CD14-positive monocyte (primary cell): Measurements from ENCODE around the gene NCCRP1. TPM values are rescaled to one million over a fixed set of nuclear protein-coding genes. Genes with fewer than 3 reads are reported as not detected.

Source experiments
- DNase-seq, 3 donors: peaks; one replicate each; pipeline ENCODE4 v3.0.0-alpha.2; 2011 to 2022
- H2AFZ ChIP-seq: 2 replicates; pipeline ENCODE4 v1.6.0; 2012; ENCODE audit warnings: mild to moderate bottlenecking, low read depth, low read length, inconsistent platforms; ENCODE audit not compliant: insufficient read depth, poor library complexity, severe bottlenecking
- H3K27ac ChIP-seq, 2 donors: 1 replicate in 1 of 2; 2 replicates in 1 of 2; pipeline ENCODE4 v1.5.1; 2012 to 2013; ENCODE audit warnings: low read length in 2 of 2, control low read depth in 1 of 2, inconsistent platforms in 1 of 2, low read depth in 1 of 2, mild to moderate bottlenecking in 1 of 2
- H3K27me3 ChIP-seq, 2 donors: one replicate each; pipeline versions ENCODE4 v1.6.0 to v1.6.1; 2011 to 2013; ENCODE audit warnings: low read length in 2 of 2; ENCODE audit not compliant: control insufficient read depth in 2 of 2, insufficient read depth in 2 of 2
- H3K36me3 ChIP-seq, 2 donors: replicated peaks in 1 of 2; 1 replicate in 1 of 2; 2 replicates in 1 of 2; pipeline versions ENCODE4 v1.5.1 to v1.6.1; 2012 to 2013; ENCODE audit warnings: low read length in 2 of 2, control low read depth in 1 of 2, inconsistent platforms in 1 of 2, mild to moderate bottlenecking in 1 of 2; ENCODE audit not compliant: insufficient read depth in 2 of 2, control insufficient read depth in 1 of 2
- H3K4me1 ChIP-seq, 2 donors: 1 replicate in 1 of 2; 2 replicates in 1 of 2; pipeline versions ENCODE4 v1.5.1 to v1.6.1; 2012 to 2013; ENCODE audit warnings: low read length in 2 of 2, control low read depth in 1 of 2, inconsistent platforms in 1 of 2, mild to moderate bottlenecking in 1 of 2, moderate library complexity in 1 of 2; ENCODE audit not compliant: insufficient read depth in 2 of 2, control insufficient read depth in 1 of 2
- H3K4me2 ChIP-seq: replicated peaks from 2 replicates; pipeline ENCODE3; 2012; ENCODE audit warnings: low read length, moderate library complexity, mild to moderate bottlenecking; ENCODE audit not compliant: poor library complexity, severe bottlenecking; ENCODE audit errors: extremely low read depth
- H3K4me3 ChIP-seq, 3 experiments: fragments of 200-600 bp in 1 of 3; sonication (generic) in 1 of 3; replicated peaks in 1 of 3; 1 replicate in 2 of 3; 2 replicates in 1 of 3; pipeline ENCODE4 v1.5.1; 2011 to 2013; ENCODE audit warnings: low read length in 3 of 3, mild to moderate bottlenecking in 3 of 3, control low read depth in 2 of 3, low read depth in 2 of 3, inconsistent platforms in 1 of 3, moderate library complexity in 1 of 3
- H3K79me2 ChIP-seq: 2 replicates; pipeline ENCODE4 v1.6.0; 2012; ENCODE audit warnings: mild to moderate bottlenecking, control low read depth, inconsistent platforms, low read length, moderate library complexity; ENCODE audit not compliant: insufficient read depth
- H3K9ac ChIP-seq: 2 replicates; pipeline ENCODE4 v1.6.0; 2017; ENCODE audit warnings: low read length, mild to moderate bottlenecking; ENCODE audit not compliant: insufficient read depth, poor library complexity, severe bottlenecking
- H3K9me3 ChIP-seq, 2 donors: replicated peaks in 1 of 2; 1 replicate in 1 of 2; 2 replicates in 1 of 2; pipeline versions ENCODE4 v1.5.1 to v1.6.1; 2012 to 2013; ENCODE audit warnings: low read length in 2 of 2, control low read depth in 1 of 2; ENCODE audit not compliant: control insufficient read depth in 1 of 2, insufficient read depth in 1 of 2
- H4K20me1 ChIP-seq: 2 replicates; pipeline ENCODE4 v1.6.0; 2012; ENCODE audit warnings: mild to moderate bottlenecking, low read length, control low read depth, moderate library complexity; ENCODE audit not compliant: insufficient read depth
- H3K27ac Mint-ChIP-seq, 7 donors: one replicate each; pipeline ENCODE4 v1.8.0; 2020; ENCODE audit warnings: mild to moderate bottlenecking in 7 of 7, mixed read lengths in 7 of 7, moderate library complexity in 6 of 7, inconsistent platforms in 2 of 7
- H3K27me3 Mint-ChIP-seq, 3 donors: one replicate each; pipeline ENCODE4 v1.8.0; 2021 to 2022; ENCODE audit warnings: low read depth in 3 of 3, mild to moderate bottlenecking in 3 of 3, mixed read lengths in 3 of 3, moderate library complexity in 3 of 3, inconsistent platforms in 1 of 3
- H3K36me3 Mint-ChIP-seq, 2 donors: one replicate each; pipeline ENCODE4 v1.8.0; 2020; ENCODE audit warnings: mixed read lengths in 2 of 2, inconsistent platforms in 1 of 2, mild to moderate bottlenecking in 1 of 2
- H3K4me1 Mint-ChIP-seq: one replicate; pipeline ENCODE4 v1.8.0; 2020; ENCODE audit warnings: mild to moderate bottlenecking, mixed read lengths
- H3K4me3 Mint-ChIP-seq, 2 donors: one replicate each; pipeline ENCODE4 v1.8.0; 2020; ENCODE audit warnings: mild to moderate bottlenecking in 2 of 2, mixed read lengths in 2 of 2, moderate library complexity in 1 of 2
- H3K9me3 Mint-ChIP-seq, 7 donors: one replicate each; pipeline ENCODE4 v1.8.0; 2020 to 2022; ENCODE audit warnings: mixed read lengths in 7 of 7, mild to moderate bottlenecking in 6 of 7, moderate library complexity in 6 of 7, inconsistent platforms in 2 of 7
- WGBS: methylation state at CpG from one replicate; pipeline ENCODE4 v1.1.5; 2013; ENCODE audit warnings: missing lambda C conversion rate; ENCODE audit not compliant: insufficient coverage; 5-methylcytosine and 5-hydroxymethylcytosine counted together
- intact Hi-C, 2 donors: fragments of 100-400 bp; cut with micrococcal nuclease; formaldehyde crosslinking; loops; one replicate each; pipeline versions ENCODE4 v1.15.0 to v1.15.1; 2023
- polyA plus RNA-seq, 3 donors: library from polyadenylated mRNA; depleted of rRNA in 1 of 3; unstranded in 2 of 3; stranded (reverse) in 1 of 3; fragments of 300-500 nt in 2 of 3; fragments of >200 nt in 1 of 3; fragmentation: Illumina TruSeq in 2 of 3; gene quantifications; 1 replicate in 2 of 3; 2 replicates in 1 of 3; pipeline ENCODE4 v1.2.3, GENCODE V29; 2012 to 2021
- TF ChIP-seq, protein P1 (sequence below): fragments of 200-600 bp; IDR thresholded peaks from one replicate; pipeline ENCODE4 v1.8.0; 2022; ENCODE audit warnings: antibody characterized with exemption, mild to moderate bottlenecking

Gene NCCRP1
- polyA plus RNA-seq, 3 donors: not detected

DNA sequence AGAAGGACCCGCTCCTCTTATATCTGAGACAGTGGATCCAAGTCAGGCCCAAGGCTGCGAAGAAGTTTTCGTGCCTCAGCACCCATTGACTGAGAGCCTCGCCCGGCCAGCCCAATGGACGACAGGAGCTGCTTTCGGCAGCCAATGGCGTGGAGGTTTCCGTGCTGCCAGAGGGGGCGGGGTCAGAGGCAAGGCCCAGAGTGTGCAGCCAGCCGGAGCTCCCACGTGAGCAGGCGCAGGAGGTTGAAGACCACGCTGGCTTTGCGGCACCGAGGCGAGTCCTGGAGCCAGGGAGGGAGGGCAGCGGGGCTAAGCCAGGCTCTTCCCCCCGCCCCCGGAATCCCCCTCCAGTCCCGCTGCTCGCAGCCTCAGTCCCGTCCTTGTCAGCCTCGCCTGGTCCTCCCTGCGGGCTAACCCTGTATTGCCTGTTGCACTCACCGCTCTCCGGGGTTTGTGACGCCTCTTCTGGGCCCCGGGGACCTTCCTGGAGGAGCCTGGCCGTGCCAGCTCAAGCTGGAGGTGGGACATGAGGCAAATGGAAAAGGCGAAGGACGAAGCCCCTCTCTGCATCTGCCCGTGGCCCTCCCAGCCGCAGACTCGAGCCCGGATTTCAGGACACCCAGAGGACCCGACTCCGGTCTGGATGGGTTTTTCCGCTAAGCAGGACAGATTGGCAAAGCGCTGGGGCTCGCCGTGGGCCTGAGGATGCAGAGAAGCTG is 50.3 kb downstream of the NCCRP1 start:
- peak overlapping the region; percentile 21 for H2AFZ ChIP-seq

More for the DNA sequence above, 50.3 kb downstream of the NCCRP1 start:
- Histone ChIP-seq H3K4me2 (no peak overlapping the region), H3K4me3 (no peak overlapping the region), H4K20me1 (no peaks in the 10 kb centered on the region), H3K9ac (no peak overlapping the region), H3K9me3 (no peaks in the 10 kb centered on the region), H3K27ac (no peak overlapping the region), H3K4me1 (peaks cover 0 to 7% of the 10 kb centered on the region in 2 donors), H3K36me3 (no peaks in the 10 kb centered on the region), H3K27me3 (peaks cover 2 to 24% of the 10 kb centered on the region in 2 donors), H3K79me2 (no peaks in the 10 kb centered on the region)
- H3K36me3 Mint-ChIP-seq: no peaks in the 10 kb centered on the region
- H3K4me1 Mint-ChIP-seq: peaks cover 4% of the 10 kb centered on the region
- peak in 2 of 3 donors; percentile 1 to 12 for DNase-seq
- peaks cover 17 to 29% (median 26%) of the 10 kb centered on the region in 3 donors for H3K27me3 Mint-ChIP-seq
- intact Hi-C loops: no loop called here
- WGBS: 53% methylated on average over 40 of the region's 42 CpGs
- peaks cover 0 to 5% (median 2%) of the 10 kb centered on the region in 7 donors for H3K9me3 Mint-ChIP-seq
- peak overlapping the region in 1 of 2 donors; percentile 73 for H3K4me3 Mint-ChIP-seq
- TF ChIP-seq, protein P1, sequence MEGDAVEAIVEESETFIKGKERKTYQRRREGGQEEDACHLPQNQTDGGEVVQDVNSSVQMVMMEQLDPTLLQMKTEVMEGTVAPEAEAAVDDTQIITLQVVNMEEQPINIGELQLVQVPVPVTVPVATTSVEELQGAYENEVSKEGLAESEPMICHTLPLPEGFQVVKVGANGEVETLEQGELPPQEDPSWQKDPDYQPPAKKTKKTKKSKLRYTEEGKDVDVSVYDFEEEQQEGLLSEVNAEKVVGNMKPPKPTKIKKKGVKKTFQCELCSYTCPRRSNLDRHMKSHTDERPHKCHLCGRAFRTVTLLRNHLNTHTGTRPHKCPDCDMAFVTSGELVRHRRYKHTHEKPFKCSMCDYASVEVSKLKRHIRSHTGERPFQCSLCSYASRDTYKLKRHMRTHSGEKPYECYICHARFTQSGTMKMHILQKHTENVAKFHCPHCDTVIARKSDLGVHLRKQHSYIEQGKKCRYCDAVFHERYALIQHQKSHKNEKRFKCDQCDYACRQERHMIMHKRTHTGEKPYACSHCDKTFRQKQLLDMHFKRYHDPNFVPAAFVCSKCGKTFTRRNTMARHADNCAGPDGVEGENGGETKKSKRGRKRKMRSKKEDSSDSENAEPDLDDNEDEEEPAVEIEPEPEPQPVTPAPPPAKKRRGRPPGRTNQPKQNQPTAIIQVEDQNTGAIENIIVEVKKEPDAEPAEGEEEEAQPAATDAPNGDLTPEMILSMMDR: no peak
- H3K27ac Mint-ChIP-seq: no peak overlapping the region
